Activated naive CD4-positive, alpha-beta T cell treated with anti-CD3 and anti-CD28 coated beads, Interleukin-2, amount 50 U/mL, for 16 hours (primary cell): ENCODE data around the gene SYTL3.
"Not testable (repeated sequence)": the region's sequence is repeated elsewhere in the genome, so short reads cannot be mapped to it uniquely, and the experiment has no call there.

Experiments
- DNase-seq: peaks from one replicate; pipeline ENCODE4 v3.0.0-alpha.2; 2020

Gene SYTL3

DNA sequence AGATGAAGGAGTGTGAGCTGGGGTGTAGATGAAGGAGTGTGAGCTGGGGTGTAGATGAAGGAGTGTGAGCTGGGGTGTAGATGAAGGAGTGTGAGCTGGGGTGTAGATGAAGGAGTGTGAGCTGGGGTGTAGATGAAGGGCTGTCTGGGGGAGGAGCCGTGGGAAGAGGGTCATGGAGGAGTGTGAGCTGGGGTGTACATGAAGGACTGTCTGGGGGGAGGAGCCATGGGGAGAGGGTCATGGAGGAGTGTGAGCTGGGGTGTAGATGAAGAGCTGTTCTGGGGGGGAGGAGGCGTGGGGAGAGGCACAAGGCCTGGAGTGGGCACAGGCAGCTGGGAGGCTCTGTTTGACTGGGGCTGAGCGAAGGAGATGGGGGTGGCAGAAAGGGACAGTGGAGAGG is 51.4 kb downstream of the SYTL3 start:
- not testable (repeated sequence) for DNase-seq

DNA sequence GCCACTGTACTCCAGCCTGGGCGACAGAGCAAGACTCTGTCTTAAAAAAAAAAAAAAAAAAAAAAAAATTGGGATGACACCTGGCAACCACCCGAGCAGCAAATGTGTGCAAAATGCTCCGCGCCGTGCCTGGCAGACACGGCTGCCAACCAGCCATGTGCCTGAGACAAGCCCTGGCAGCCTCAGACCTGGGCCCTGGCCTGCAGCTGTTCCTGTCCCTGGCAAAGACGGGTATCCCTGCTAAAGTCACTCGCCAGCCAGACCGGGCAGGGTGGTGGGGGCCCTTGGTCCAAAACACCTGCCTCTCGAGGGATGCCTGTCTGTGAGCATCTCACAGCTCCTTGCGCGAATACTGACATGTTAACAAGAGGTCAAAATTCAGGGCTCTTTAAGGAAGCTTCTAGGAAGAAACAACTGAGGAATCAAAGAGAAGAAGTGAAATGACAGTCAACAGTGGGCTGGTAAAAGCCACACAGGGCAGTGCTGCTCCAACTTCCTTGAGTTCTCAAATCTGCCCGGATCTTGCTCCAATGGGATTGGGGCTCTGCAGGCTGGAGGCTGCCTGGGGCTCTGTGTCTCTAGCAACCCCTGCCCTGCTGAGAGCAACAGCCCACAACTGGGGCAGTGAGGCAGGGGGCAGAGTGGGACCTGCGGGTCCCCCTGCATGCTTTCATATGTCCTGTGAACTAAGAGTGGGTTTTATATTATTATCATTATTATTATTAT is 53.4 kb downstream of the SYTL3 start:
- DNase-seq, result no peak

DNA sequence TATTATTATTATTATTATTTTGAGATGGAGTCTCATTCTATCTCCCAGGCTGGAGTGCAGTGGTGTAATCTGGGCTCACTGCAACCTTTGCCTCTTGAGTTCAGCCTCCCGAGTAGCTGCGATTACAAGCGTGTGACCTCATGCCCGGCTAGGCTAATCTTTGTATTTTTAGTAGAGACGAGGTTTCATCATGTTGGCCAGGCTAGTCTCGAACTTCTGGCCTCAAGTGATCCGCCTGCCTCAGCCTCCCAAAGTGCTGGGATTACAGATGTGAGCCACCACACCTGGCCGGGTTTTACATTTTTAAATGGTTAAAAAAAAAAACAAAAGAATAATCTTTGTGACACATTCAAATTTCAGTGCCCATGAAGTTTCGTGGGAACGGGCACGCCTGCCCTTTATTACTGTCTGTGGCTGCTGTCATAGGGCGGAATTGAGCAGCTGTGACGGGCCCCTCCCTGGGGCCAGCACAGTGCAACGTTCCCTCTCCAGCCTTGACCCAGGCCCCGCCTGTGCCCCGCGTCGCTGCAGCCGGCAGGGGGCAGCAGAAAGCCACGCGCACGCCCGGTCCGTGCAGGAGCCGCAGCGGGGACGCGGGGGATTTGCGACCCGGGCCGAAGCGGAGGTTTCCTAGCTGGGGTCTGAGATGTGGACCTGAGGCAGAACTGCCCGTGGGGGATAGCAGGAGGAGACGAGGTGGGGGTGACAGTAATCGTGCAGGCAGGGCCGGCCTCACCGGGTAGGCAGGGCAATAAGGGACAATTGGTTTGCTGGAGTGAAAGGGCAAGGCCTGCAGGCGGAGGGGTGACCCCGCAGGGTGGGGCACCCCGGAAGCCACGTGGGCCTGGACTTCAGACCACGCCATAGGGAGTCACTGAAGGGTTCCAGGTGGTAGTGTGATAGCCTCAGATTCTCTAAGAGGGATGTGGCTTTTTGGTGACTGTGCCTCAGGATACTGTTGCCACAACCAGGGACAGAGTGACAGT is 54.3 kb downstream of the SYTL3 start:
- DNase-seq, result peak; percentile 79

DNA sequence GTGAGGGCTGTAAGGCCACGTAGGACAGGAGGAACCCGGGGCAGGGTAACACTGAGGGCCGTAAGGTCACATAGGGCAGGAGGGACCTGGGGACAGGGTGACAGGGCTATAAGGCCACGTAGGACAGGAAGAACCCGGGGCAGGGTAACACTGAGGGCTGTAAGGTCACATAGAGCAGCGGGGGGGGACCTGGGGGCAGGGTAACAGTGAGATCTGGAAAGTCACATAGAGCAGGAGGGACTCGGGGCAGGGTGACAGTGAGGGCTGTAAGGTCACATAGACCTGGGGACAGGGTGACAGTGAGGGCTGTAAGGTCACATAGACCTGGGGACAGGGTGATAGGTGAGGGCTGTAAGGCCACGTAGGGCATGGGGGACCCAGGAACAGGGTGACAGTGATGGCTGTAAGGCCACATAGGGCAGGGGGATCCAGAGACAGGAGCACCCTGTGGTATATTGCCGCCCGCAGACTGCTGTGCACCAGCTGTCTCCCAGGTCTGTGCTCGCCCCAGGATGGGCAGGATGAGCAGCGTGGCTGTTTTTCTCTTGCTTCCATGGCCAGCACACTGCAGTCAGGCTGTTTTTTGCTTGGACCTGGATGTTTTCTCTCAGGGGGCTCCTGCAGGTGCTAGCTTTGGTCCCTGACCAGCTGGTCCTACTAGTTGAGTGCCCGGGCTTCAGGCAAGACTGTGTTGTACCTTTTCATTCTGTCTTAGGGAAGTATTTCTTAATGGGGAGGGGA is 55.7 kb downstream of the SYTL3 start:
- DNase-seq, result no peak

DNA sequence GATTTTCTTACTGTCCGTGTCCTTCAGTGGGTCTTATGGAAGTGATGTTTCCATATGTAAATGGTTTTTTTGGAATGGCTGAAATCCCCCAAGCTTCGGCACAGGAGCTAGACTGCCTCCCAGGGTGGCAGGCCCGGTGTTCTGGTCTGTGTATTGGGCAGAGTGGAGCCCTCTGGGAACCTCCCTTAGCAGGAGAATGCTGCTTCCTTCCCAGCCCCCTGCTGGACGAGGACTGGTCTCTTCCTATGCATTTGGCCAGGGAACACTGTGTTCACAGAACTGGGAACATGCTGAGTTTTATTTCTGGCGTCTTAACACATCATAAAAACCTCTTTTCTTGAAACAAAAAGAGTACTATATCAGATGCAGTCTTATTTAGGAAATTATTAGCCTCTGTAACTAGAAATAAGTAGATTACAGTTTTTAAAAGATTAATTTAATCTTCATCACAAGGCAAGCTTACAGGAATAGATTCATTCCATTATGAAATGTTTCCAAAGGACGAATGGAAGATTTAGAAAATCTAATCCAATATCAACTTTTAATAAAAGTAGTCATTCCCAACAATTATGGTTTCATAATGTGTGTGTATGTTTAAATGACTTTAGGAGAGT is 56.6 kb downstream of the SYTL3 start:
- DNase-seq, result no peak

DNA sequence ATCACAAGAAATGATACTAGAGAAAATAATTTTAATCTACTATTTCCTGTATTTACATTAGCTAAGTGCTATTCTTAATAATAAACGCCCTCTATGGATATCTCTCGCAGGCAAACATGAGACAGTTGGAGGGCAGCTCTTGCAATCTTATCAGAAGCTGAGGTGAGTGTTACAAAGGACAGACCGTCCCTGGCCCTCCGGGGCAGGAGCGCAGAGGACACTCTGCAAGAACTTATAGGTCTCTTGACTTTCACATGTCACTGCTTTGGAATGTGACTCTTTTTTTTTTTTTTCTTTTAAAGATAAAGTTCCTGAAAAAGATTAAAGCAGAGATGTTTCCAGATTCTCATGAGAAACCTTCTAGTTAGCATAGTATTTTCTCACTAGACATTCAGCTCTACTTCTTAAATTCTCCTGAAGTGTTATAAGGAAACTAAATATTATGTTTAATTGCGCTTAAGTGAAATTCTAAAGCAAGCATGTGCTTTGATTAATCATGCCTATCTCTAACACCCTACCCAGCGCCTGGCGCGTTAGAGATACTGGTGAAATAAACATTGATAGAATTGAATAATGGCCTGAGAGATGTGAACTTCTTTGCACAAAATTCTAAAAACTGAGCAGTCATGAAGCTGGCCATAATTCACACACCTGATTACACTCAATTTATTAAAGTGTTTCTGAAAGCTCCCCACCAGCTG is 57.4 kb downstream of the SYTL3 start:
- DNase-seq, result no peak

DNA sequence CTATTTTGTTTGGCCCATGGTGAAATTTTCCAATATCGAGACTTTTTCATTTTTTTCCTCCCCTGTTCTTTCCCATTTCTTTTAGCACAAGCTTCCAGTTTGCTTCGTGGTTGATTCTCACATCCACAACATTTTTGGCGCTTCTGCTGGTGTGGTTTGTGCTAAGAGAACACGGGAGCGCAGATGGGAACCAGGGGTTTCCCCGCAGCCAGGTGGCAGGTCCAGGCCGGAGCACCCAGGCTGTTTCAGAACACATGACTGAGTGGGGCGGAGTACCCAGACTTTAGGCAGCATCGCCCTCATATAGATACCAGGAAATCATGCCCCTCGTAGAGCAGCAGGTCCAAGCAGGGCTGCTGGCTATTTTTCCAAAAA is 58.0 kb downstream of the SYTL3 start:
- DNase-seq, result no peak

DNA sequence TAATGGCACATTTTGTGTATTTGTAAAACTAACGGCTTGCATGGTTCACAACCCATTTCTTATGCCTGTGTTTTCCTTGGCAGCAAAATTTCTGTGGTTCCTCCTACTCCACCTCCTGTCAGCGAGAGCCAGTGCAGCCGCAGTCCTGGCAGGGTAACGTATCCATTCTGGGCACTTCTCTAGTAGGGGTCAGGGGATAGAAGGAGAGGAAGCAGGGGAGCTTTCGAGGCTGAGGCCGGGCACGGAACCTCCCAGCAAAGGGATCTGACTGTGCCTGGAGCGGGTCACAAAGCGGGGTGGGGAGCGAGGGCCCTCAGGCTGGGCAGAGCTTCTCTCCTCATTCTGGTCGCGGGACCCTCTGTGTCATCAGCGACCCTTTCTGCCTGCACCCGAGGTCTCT is 58.4 kb downstream of the SYTL3 start:
- no peak for DNase-seq

DNA sequence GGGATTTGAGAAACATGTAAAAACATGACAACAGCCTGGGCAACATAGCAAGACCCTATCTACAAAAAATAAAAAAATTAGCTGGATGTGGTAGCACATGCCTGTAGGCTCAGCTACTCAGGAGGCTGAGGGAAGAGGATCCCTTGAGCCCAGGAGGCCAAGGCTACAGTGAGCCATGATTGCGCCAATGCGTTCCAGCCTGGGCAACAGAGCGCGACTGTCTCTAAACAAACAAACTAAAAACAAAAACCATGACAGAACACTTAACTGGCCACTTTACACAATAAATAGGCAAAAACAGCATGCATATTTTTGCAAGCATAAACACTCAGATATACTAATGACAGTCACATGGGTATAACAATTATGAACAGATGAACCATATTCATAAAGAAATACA is 60.0 kb downstream of the SYTL3 start:
- no peak for DNase-seq

DNA sequence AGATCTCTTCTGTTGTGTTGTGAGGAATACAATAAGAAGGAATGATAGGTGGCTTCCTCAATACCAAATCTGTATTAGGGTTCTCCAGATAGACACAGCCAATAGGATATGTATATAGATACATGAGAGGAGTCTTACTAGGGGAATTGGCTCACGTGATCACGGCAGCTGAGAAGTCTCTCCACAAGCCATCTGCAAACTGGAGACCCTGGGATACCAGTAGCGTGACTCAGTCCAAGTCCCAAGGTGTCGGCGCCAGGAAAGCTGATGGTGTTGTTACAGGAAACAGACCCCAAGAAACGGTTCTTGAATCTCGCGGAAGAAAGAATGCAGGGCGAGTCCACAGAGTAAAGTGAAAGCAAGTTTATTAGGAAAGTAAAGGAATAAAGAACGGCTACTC is 61.4 kb downstream of the SYTL3 start:
- DNase-seq, result no peak

DNA sequence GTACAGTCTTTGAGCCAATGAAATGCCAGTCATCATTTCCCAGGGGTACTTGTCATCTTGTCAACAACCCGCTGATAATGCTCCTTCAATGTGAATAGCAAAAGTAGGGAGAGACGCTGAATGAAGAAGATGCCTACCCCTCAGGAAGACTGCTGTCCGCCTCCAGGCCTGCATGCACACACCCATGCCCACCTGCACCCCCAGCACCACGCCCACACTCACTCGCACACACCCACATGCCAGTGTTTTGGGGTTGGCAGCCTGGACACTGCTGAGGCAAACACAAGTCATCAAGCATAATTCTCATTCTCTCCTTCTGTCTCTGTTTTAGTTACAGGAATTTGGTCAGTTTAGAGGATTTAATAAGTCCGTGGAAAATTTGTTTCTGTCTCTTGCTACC is 63.6 kb downstream of the SYTL3 start:
- DNase-seq, result no peak

DNA sequence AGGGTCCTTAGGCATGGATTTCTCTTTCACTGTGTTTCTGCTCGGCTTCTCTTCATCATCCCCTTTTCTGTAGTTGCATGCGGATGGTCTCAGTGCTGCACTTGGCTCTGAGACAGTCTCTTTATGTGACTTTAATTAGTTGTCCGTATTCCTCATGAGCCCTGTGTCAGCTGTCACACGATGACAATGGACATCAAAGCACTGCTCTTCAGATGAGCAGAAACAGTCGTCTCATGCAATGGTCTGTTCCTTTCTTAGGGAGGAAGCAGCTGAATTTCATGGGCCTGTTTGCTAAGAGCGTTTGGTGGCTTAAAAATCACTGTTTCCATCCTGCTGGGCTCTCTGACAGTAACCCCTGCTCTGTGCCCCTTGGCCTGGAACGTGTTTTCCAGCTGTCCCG is 64.9 kb downstream of the SYTL3 start:
- DNase-seq, result no peak

DNA sequence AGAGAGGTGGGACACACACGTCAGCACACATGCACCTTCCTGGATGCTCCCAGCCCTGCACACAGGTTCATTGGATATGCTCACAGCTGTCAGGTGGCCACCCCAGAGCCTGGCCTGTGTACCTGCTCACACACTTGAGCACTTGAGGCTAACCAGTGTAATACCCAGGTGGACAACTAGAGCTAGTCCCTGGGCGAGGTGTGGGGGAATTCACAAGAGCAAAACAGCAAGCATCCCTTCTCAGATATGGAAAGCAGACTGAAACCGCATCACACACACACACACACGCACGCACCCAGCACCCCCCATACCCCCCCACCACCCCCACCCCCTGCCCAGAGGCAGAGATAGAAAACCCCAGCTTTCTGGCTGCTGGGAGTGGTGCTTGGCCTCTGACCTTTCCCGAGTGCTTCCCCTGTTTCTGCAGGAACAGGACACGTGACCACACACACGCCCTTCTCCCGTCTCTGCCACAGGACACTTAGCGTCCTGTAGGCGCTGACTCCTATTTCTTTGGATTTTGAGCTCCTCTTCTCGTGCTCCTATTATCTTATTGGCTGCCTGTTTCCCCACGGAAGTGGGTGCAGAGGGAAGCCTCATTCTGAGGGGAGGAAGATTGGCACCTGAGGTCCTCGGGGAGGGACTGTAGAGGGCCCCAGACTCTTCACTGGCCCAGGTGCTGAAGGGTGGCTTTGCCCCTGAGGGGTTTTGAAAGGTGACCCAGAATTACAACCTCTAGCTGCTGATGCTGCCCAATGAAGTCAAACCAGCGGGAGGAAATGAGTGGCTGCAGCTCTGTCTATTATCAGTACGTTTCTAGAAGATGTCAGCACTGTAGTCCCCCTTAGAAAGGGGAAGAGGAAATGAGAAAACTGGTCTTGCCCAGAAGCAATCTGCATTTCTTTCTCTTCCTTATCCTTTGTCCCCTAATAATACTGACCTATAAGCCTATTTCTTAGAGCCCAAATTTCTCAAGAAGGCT is 65.8 kb downstream of the SYTL3 start:
- no peak for DNase-seq

DNA sequence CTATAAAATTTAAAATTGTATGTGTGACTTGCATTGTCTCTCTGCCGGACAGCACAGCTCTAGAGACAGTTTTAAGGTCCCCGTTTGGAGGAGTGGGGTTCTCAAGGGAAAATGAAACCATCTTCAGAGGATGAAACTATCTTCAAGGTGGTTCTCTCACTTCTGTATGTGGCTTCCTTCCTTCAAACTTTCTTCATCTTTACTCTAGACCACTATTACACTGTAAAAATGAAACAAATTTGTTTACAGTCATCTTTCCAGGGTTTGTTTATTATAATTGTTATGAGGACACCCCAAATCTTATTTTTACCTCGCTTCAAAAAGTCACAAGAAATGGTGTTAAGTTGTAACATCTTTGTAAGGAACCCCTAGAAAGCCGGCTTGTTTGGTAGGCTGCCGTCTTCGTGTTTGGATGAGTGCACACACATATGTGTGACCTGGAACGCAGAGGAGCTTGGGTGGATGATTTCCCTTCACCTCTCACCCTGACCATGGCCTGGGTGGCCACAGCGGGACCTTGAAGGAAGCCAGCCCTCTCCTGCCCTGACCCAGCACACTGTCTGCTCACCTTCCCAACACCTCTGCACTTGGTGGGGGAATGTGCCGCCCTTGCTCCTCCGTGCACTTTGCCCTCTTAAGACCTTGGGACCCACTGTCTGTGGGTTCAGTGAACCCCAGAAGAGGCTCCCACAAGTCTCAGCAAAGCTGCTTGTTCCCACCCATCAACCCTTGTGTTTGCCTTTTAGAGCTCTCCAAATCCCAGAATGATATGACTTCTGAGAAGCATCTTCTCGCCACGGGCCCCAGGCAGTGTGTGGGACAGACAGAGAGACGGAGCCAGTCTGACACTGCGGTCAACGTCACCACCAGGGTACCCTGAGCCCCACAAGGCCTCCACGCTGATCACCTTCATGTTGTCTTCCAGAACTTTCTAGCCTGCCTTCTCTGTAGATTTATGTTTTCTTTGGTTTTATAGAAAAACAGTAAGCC is 67.8 kb downstream of the SYTL3 start:
- DNase-seq, result no peak

DNA sequence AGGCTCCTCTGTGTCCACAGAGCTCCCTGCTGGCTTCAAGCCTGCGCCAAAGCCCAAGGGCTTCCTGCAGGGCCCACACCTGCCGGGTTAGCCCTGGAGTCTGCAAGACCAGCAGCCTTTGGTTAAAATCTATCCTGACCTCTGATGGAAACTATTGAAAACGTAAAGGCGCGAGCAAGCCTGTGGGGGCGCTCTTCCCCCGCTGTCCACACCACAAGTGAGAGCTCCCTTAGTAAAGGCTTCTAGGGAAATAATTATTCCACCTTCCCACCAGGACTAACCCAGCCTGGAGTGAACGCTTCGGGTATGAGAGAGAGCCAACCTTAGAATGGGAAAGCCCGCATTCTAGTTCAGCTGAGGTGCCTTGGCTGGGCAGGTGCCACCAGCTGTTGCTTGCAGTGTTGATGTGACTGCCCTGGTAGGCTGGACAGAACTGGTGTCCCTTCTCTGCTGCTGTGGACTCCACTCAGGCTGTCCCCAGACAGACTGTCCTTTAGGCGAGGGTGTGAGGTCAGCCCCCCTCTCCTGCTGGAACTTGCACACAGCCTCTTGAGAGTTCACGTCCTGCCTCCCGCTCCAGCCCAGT is 68.7 kb downstream of the SYTL3 start:
- no peak for DNase-seq

DNA sequence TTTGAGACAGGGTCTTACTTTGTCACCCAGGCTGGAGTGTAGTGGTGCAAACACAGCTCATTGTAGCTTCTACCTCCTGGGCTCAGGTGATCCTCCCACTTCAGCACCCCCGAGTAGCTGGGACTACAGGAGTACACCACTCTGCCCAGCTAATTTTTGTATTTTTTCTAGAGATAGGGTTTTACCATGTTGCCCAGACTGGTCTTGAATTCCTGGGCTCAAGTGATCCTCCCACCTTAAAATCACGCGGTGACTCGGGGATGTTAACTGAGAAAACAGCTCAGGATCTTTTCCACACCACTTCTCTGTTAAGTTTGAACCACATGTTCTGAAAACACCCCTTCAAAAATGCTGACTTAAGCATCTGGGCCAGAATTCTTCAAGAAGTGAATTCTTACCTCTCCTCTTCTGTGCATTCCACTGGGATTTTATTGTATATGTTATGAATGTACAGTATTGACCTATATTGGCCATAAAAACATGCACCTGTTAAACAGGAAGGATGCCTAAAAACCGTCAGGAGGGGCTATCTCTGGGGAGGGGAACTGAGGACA is 72.4 kb downstream of the SYTL3 start:
- no peak for DNase-seq

DNA sequence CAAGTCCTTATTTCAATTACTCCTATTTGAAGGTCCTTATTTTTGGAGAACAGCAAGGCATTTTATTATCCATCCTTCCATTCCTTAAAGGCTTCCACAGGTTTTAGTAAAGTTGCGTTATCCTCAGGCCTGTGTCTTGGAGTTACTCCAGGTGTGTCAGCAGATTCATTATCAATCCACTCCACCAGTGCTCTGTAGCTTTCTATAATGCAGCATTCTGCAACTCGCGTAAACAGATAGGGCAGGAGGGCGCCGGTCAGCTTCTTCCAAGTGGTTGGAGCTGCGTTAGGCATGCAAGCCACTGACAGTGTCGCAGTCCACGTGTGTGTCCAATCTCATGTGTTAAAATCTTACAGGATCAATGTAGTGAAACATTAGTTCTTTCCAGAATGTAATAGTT is 75.8 kb downstream of the SYTL3 start:
- DNase-seq, result no peak

DNA sequence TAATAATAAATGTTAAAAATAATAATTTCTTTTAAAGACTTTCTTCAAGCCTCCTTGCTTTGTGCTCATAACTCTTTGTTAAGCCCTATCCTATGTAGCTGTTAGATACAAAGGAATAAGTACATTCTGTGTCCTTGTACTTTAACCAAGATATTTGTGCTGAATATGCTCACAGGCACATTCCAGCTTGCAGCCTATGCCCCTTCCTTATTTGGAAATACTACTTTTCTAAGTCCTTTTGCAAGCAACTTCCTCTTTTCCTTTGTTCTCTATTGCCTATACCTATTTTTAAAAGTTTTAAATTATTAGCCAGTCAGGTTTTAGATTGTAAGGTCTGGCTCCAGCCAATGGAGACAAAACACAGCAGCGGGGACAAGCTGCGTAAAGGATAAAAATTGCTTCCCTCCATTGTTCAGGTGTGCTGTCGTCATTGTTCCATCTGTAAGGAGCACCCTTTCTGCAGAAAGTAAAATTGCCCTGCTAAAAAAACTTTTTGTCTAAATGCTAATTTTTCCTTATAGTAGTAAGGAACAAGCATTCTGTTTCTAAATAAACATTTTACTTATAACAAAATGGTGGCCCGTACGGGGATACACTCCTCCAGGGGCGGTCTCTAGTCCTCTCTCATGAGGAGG is 80.2 kb downstream of the SYTL3 start:
- DNase-seq, result no peak

DNA sequence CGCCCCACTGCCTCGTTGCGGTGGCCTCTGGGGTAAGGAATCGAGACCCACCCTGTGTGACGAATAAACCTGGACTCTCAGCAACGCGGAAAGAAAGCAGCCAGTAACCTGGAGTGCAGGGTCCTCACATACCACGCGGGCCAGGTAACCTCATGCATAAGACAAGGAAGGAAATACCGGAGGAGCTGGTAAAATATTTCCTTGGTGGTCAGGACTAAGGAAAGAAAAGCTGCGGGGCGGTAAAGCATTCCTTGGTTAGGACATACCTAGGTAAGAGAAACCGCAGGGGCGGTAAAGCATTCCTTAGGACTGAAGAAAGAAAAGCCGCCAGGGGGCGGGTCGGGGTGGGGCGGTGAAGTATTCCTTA is 80.7 kb downstream of the SYTL3 start:
- DNase-seq, result no peak
